Measurements from ENCODE around the gene IMMP2L. TPM values are rescaled to one million over a fixed set of nuclear protein-coding genes. Genes with fewer than 3 reads are reported as not detected.

The IMMP2L gene
- total RNA-seq, 1 donor from 2014 or later = 19.0 TPM

GRCh38 chr7:111232249-111233084, 329.8 kb downstream of the IMMP2L start:
- Histone ChIP-seq H3K4me3 (ENCODE audit: low read depth, low read length) (no peak overlapping the region), H3K36me3 (ENCODE audit: control insufficient read depth, insufficient read depth, low read length) (no peaks in the 10 kb centered on the region), H3K27me3 (ENCODE audit: control insufficient read depth, insufficient read depth, low read length) (no peaks in the 10 kb centered on the region)
- FAIRE-seq (no peak), DNase-seq (ENCODE audit: low read depth) (peak; percentile 87)
- no peak for TF ChIP-seq CTCF (IDR thresholded peaks at IDR 0.05; ENCODE audit: insufficient read depth, low read length, severe bottlenecking)

DNA sequence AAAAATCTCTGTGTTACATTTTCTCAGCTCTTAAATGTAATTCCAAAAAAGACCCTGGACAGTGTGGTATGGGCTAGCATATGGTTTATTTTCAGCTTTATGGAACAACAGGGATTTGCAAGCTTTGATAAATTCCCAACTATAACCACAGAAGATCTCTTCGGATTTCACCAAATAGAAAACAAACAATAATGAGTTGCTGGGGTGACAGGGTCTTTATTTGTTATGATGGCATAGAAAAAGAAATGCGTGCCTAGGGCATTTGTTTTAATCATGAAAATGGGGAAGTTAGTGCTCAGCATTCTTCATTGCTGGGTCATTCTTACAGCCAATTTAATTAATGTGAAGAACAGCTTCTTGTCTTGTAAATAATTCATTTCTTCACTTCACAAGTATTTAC, 332.4 kb downstream of the IMMP2L start:
- TF ChIP-seq CTCF (IDR thresholded peaks at IDR 0.05; ENCODE audit: insufficient read depth, low read length, severe bottlenecking) = no peak
- Histone ChIP-seq H3K4me3 (ENCODE audit: low read depth, low read length) (no peak overlapping the region), H3K36me3 (ENCODE audit: control insufficient read depth, insufficient read depth, low read length) (no peaks in the 10 kb centered on the region), H3K27me3 (ENCODE audit: control insufficient read depth, insufficient read depth, low read length) (no peaks in the 10 kb centered on the region)
- no peak for FAIRE-seq
- no peak for DNase-seq (ENCODE audit: low read depth)

GRCh38 chr7:111229181-111229740, 333.0 kb downstream of the IMMP2L start:
- no peak for FAIRE-seq
- no peaks in the 10 kb centered on the region for H3K27me3 ChIP-seq (ENCODE audit: control insufficient read depth, insufficient read depth, low read length)

GRCh38 chr7:111228437-111228836, 333.9 kb downstream of the IMMP2L start:
- no peak for TF ChIP-seq CTCF (IDR thresholded peaks at IDR 0.05; ENCODE audit: insufficient read depth, low read length, severe bottlenecking)
- H3K27me3 ChIP-seq (ENCODE audit: control insufficient read depth, insufficient read depth, low read length) = no peaks in the 10 kb centered on the region
- FAIRE-seq = no peak

More at GRCh38 chr7:111229181-111229740, 333.0 kb downstream of the IMMP2L start:
- H3K36me3 ChIP-seq (ENCODE audit: control insufficient read depth, insufficient read depth, low read length) = no peaks in the 10 kb centered on the region
- DNase-seq (ENCODE audit: low read depth) = no peak
- TF ChIP-seq CTCF (IDR thresholded peaks at IDR 0.05; ENCODE audit: insufficient read depth, low read length, severe bottlenecking) = no peak
- no peak overlapping the region for H3K4me3 ChIP-seq (ENCODE audit: low read depth, low read length)

GRCh38 chr7:111226800-111227199, 335.5 kb downstream of the IMMP2L start:
- TF ChIP-seq CTCF (IDR thresholded peaks at IDR 0.05; ENCODE audit: insufficient read depth, low read length, severe bottlenecking) = no peak
- no peak overlapping the region for H3K4me3 ChIP-seq (ENCODE audit: low read depth, low read length)
- no peak for DNase-seq (ENCODE audit: low read depth)
- H3K36me3 ChIP-seq (ENCODE audit: control insufficient read depth, insufficient read depth, low read length) = no peaks in the 10 kb centered on the region
- H3K27me3 ChIP-seq (ENCODE audit: control insufficient read depth, insufficient read depth, low read length) = no peaks in the 10 kb centered on the region
- no peak for FAIRE-seq

More at GRCh38 chr7:111228437-111228836, 333.9 kb downstream of the IMMP2L start:
- no peak overlapping the region for H3K4me3 ChIP-seq (ENCODE audit: low read depth, low read length)
- no peaks in the 10 kb centered on the region for H3K36me3 ChIP-seq (ENCODE audit: control insufficient read depth, insufficient read depth, low read length)
- DNase-seq (ENCODE audit: low read depth) = no peak
